Activated T-helper 1 cell treated with Interleukin-2 at 50 U/mL for 16 hours (primary cell): ENCODE measurements around the gene CAPZB.

Source experiments
- DNase-seq: peaks from one replicate; pipeline ENCODE4 v3.0.0-alpha.2; 2020; ENCODE audit warnings: low read depth

The CAPZB gene

GRCh38 chr1:19385221-19385620 is 100.1 kb downstream of the CAPZB start:
- DNase-seq, result no peak

DNA sequence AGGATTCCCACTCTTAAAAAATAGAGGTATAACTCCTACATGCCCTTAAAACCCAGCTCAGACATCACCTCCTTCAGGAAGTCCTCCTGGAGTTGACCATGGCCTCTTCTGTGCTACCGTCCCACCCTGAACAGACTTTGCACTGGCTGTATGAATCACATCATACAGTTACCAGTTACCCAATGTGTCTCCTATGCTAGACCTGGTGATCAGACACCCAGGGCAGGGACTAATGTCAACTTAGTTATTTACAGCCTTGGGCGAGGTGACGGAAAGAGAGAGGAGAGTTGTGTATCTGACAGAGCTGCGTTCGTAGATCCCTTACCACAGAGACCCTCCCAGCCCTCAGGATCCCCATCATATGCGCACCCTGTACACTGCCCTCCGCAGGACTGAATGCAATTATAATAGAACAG is 100.6 kb downstream of the CAPZB start:
- no peak for DNase-seq

DNA sequence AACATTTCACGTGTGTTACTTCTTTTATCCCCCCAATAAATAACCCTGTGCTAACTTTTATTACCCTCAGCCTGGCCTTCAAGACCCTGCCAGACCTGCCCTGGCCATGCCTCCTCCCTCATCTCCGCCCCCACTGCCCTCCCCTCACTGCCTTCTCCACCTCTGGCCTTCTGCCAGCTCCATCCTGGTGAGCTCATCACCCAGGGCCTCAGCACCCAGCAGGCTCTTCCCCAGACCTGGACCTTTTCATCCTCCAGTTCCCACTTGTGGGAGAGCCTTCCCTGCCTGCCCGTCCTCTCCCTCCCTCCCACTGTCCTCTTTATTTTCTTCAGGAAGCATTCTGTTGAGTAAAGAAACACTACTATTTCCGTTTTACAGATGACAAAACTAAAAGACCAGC is 101.2 kb downstream of the CAPZB start:
- DNase-seq, result no peak

GRCh38 chr1:19382222-19382621 is 103.1 kb downstream of the CAPZB start:
- no peak for DNase-seq

GRCh38 chr1:19381261-19381660 is 104.1 kb downstream of the CAPZB start:
- DNase-seq, result no peak

- DNase-seq, result no peak
Measured at GRCh38 chr1:19377812-19378718, 107.3 kb downstream of the CAPZB start.

- no peak for DNase-seq
Measured at GRCh38 chr1:19376428-19377372, 108.6 kb downstream of the CAPZB start.

- no peak for DNase-seq
Measured at GRCh38 chr1:19375631-19376400, 109.5 kb downstream of the CAPZB start.

DNA sequence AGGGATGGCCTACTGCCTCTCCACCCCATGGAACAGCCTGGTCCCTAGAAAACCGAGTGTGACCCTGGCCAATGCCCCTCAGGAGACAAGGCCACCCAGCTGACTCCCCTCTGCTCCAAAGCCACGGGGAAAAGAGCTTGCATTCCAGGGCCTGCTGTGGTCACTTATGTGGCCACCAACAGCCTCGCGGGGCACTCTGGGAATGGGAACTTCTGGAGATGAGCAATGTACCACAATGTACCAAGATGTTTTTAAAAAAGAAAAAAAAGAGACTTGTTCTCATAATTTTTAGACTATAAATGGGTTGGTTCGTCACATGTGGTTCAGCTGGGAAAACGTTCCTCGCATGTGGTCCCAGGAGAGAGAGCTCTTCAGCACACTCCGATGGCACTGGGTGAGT is 110.4 kb downstream of the CAPZB start:
- no peak for DNase-seq

DNA sequence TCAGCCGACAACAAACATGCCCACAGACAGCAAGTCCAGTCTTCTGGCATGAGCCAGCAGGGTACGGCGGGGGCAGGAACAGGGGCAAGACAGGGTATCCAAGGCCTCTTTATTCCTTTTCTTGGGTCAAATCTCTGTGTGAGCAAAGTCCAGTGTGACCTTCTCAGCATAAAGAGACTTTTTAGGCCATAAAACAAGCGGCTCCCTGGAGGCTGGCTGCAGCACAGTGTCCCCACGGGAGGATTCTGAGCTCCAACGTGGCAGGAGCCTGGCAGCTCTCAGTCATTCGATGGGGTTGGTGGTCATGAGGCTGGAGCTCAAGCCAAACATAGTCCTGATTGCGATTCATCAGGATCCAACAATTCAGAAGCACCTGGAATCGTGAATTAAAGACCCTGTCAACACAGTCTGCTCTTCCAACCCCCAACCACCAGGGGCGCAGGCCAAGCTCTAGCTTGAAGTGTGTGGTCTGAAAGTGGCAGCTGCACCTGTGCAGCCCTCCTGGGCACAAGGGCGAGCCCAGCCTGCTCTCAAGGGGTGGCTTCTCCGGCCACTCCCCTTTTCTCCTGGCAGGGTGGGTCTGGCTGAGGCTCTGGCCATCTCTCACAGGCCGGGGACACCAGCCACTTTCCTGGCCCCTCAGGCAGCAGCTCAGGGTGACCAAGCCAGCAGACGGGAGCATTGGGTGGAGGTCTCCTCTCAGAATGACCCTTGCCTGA is 111.1 kb downstream of the CAPZB start:
- DNase-seq, result no peak

- DNase-seq, result no peak
Measured at GRCh38 chr1:19373211-19374082, 111.9 kb downstream of the CAPZB start.

DNA sequence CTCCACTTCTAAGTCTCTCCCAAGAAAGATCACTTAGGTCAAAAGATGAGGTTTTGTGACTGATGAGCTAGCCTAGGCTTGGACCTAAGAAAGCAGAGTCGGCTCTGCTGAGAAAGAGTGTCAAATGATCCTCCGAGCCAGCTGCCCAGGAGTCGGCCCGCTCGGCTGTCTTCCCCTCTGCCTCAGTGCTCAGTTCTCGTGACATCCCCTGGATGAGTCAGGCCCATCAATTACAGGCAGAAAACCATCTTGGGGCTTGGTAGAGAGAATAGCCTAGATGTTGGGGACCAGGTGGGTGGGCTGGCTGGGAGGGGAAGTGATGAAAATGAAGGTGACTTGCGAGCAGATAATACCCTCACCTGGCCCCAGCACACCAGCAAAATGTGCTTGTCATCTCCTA is 112.7 kb downstream of the CAPZB start:
- no peak for DNase-seq

- DNase-seq, result no peak
Measured at GRCh38 chr1:19372136-19372514, 113.2 kb downstream of the CAPZB start.

GRCh38 chr1:19371226-19372135 is 113.9 kb downstream of the CAPZB start:
- DNase-seq, result no peak

DNA sequence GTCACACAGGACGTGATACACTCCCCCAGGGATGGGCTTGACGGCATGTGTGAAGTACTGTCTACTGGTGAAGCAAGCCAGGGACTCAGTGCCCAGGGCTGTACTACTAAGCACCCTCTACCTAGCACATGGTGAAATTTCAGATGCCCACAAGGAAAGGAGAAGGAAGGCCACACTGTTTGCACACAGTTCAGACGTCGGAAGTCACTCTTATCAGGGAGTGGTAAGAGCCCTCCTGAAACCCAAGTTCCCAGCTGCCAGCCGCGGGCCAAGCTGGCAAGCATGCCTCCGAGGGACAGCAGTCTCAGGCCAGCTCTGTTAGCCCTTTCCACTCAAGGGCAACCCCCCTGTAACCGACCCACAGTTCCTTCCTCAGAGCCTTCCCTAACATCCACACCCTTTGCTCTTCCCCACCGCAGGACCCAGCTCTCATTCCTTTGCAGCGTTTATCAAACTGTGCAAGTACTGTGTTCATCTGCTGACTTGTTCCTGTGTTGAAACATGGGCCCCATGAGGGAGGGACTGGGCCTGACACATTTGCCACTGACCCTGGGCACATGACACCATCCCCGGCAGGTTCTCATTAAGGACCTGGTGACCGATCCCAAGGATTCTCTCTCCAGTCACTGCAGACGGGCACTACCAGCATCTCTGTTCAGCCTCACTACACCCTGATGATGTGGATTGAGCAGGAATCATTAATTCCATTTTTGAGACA is 114.7 kb downstream of the CAPZB start:
- no peak for DNase-seq

DNA sequence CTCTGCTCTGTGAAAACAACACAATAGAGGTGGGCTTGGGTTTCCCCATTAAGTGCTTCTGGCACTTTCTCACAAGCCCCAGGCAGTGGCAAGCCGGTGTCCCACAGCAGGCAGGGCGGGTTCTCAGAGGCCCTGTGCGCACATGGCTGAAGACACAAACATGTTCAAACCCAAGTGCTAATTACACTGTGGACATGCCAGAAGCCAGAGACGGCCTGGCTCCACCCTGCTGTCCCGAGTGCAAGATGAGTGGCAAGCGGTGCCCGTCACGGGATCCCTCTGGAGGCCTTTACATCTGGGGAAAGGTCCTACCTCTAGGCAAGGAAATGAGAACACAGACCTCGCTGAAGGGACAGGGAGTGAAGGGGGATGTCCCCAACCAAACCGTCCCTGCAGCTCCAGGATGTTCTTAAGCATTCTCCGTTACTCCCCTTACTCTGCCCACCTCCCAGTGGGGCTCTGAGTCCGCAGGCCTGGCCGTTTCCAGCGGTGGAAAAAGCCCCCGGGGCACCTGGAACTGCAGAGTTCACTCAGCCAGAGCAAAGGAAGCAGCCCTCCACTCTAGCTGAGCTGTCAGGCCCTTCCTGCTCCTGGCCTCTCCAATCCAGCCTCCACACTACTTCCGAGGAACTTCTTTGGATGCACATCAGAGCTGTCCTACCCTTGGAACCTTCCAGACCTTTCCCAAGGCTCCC is 115.8 kb downstream of the CAPZB start:
- DNase-seq, result no peak

DNA sequence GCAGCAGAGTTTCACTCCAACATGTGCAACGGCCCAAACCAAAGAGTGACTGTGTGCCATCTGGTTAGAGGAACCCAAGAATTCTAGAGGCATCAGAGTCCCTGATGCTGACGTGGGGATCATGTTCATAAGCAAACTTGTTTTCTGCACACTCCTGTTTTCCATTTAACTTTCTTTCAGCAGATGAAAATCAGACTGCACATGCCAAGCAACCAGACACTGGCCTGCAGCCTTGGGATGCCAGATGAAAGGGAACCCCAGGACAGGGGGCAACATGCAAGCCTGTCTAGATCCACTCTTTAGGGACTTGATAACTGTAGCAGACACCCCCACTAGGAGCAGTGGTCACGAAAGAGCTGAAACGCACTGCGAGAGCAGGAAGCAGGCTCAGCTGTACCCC is 116.4 kb downstream of the CAPZB start:
- DNase-seq, result no peak

- no peak for DNase-seq
Measured at GRCh38 chr1:19368050-19368449, 117.3 kb downstream of the CAPZB start.
